ENCODE data around the gene ITIH3.
"Not testable (repeated sequence)": the region's sequence is repeated elsewhere in the genome, so short reads cannot be mapped to it uniquely, and the experiment has no call there.

ITIH3 gene

GRCh38 chr3:52794612-52795099 is at the start of gene ITIH3:
TSS of gene ITIH3 (plus strand) at chr3:52794796. CDS start at chr3:52794804, 8 bp downstream.
- no peak for DNase-seq

GRCh38 chr3:52752045-52752660 is 42.4 kb upstream of the ITIH3 start:
- no peak for DNase-seq

- no peak for DNase-seq
Measured at GRCh38 chr3:52754373-52754772, 40.2 kb upstream of the ITIH3 start.

- DNase-seq: no peak
Measured at GRCh38 chr3:52756141-52756540, 38.5 kb upstream of the ITIH3 start.

GRCh38 chr3:52763466-52763865 is 31.1 kb upstream of the ITIH3 start:
- DNase-seq: no peak

GRCh38 chr3:52769786-52770455 is 24.7 kb upstream of the ITIH3 start:
- no peak for DNase-seq

- DNase-seq: peak; percentile 76
Measured at GRCh38 chr3:52770496-52771333, 23.9 kb upstream of the ITIH3 start, which contains the start of gene NEK4. TSS of gene NEK4 (minus strand) at chr3:52770940. CDS start at chr3:52770746, 194 bp downstream.

GRCh38 chr3:52771334-52771681 is 23.3 kb upstream of the ITIH3 start:
- no peak for DNase-seq

- DNase-seq: no peak
Measured at GRCh38 chr3:52771702-52772101, 22.9 kb upstream of the ITIH3 start.

GRCh38 chr3:52773361-52774065 is 21.1 kb upstream of the ITIH3 start:
- DNase-seq: no peak

GRCh38 chr3:52774066-52774713 is 20.4 kb upstream of the ITIH3 start:
- DNase-seq: no peak

GRCh38 chr3:52774901-52775864 is 19.4 kb upstream of the ITIH3 start:
- DNase-seq: no peak

- DNase-seq: no peak
Measured at GRCh38 chr3:52775877-52776276, 18.7 kb upstream of the ITIH3 start.

- not testable (repeated sequence) for DNase-seq
Measured at GRCh38 chr3:52776486-52776885, 18.1 kb upstream of the ITIH3 start.

- no peak for DNase-seq
Measured at GRCh38 chr3:52777127-52777958, 17.3 kb upstream of the ITIH3 start, which contains the start of gene ITIH1. TSS of gene ITIH1 (plus strand) at chr3:52777599. CDS start at chr3:52777616, 17 bp downstream.

GRCh38 chr3:52777959-52778805 is 16.4 kb upstream of the ITIH3 start:
- no peak for DNase-seq

GRCh38 chr3:52779011-52779836 is 15.4 kb upstream of the ITIH3 start:
- DNase-seq: no peak
